H1 (cell line): Measurements from ENCODE around the gene TRIM38.

Experiments
- ATF2 ChIP-seq: IDR thresholded peaks from 2 replicates; pipeline ENCODE4 v1.6.1; 2012; ENCODE audit warnings: low read length, inconsistent platforms
- BCL11A ChIP-seq, 2 experiments: IDR thresholded peaks; one replicate each; pipeline ENCODE4 v1.6.1; 2011; ENCODE audit warnings: low read depth in 2 of 2, low read length in 2 of 2, mild to moderate bottlenecking in 2 of 2
- CHD1 ChIP-seq: IDR thresholded peaks from 2 replicates; pipeline ENCODE4 v1.6.1; 2012; ENCODE audit warnings: low read depth, low read length, improper control_type of control experiment
- CREB1 ChIP-seq: IDR thresholded peaks from 2 replicates; pipeline ENCODE4 v1.6.1; 2012; ENCODE audit warnings: inconsistent platforms
- HDAC2 ChIP-seq, 2 experiments: fragments of 300-600 bp in 1 of 2; sonication (generic) in 1 of 2; IDR thresholded peaks; 2 replicates each; pipeline ENCODE4 v1.6.1; 2011 to 2012; ENCODE audit warnings: low read depth in 2 of 2, low read length in 2 of 2, mild to moderate bottlenecking in 2 of 2, moderate library complexity in 2 of 2, borderline replicate concordance in 1 of 2, inconsistent platforms in 1 of 2
- HDAC6 ChIP-seq: IDR thresholded peaks from one replicate; pipeline ENCODE4 v1.7.1; 2012; ENCODE audit warnings: low read depth, mild to moderate bottlenecking, inconsistent platforms, low read length, moderate library complexity
- POLR2A ChIP-seq, 2 experiments: IDR thresholded peaks; 1 replicate in 1 of 2; 2 replicates in 1 of 2; pipeline ENCODE4 v1.6.1; 2011; ENCODE audit warnings: low read depth in 2 of 2, low read length in 2 of 2, mild to moderate bottlenecking in 2 of 2; ENCODE audit errors: control extremely low read depth in 1 of 2
- RNF2 ChIP-seq: fragments of 200-900, 300-1000 bp; sonication (generic); IDR thresholded peaks from 2 replicates; pipeline ENCODE4 v1.7.1; 2016; ENCODE audit warnings: borderline replicate concordance, low read depth, mild to moderate bottlenecking, antibody characterized with exemption, low read length; ENCODE audit not compliant: poor library complexity, severe bottlenecking; ENCODE audit errors: missing control alignments
- SRF ChIP-seq: IDR thresholded peaks from 2 replicates; pipeline ENCODE4 v1.6.1; 2011; ENCODE audit warnings: mild to moderate bottlenecking, low read depth, low read length, moderate library complexity
- YY1 ChIP-seq: IDR thresholded peaks from 2 replicates; pipeline ENCODE4 v1.6.1; 2011; ENCODE audit warnings: low read depth, mild to moderate bottlenecking, low read length
- TF ChIP-seq, protein P1 (sequence below), 3 experiments: IDR thresholded peaks; 1 replicate in 2 of 3; 2 replicates in 1 of 3; pipeline versions ENCODE4 v1.5.1 to v1.6.1; 2011; ENCODE audit warnings: low read length in 3 of 3, mild to moderate bottlenecking in 3 of 3, inconsistent platforms in 2 of 3, low read depth in 1 of 3, moderate library complexity in 1 of 3; ENCODE audit not compliant: insufficient read depth in 1 of 3; ENCODE audit errors: control extremely low read depth in 1 of 3

DNA sequence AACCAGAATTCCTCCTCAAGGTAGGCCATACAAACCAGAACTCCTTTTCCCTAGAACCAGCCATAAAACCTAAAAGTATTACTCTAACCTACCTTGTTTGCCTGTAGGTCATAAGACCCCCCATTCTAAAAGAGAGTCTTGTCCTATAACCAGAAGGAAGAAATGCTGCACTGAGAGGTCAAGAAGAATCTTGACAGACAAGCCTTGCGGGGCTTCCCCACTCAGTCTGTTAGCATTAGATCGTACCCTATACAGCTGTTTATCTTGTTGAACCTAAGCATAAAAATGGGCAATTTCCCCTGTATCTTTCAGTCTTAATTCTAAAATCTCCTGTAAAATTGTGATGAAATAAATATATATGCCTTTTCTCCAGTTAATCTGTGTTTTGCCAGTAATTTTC, 72.3 kb downstream of the TRIM38 start:
- TF ChIP-seq ATF2 (no peak), HDAC6 (no peak), POLR2A (IDR thresholded peaks at IDR 0.05; ENCODE audit: control extremely low read depth in 1 of 2, low read depth in 2 of 2, low read length in 2 of 2) (no peak), CREB1 (no peak), HDAC2 (IDR thresholded peaks at IDR 0.05; ENCODE audit: borderline replicate concordance in 1 of 2, low read depth in 2 of 2, low read length in 2 of 2) (no peak), YY1 (no peak), RNF2 (no peak), SRF (no peak), BCL11A (IDR thresholded peaks at IDR 0.05; ENCODE audit: low read depth in 2 of 2, low read length in 2 of 2) (no peak), CHD1 (no peak)
- TF ChIP-seq, protein P1, sequence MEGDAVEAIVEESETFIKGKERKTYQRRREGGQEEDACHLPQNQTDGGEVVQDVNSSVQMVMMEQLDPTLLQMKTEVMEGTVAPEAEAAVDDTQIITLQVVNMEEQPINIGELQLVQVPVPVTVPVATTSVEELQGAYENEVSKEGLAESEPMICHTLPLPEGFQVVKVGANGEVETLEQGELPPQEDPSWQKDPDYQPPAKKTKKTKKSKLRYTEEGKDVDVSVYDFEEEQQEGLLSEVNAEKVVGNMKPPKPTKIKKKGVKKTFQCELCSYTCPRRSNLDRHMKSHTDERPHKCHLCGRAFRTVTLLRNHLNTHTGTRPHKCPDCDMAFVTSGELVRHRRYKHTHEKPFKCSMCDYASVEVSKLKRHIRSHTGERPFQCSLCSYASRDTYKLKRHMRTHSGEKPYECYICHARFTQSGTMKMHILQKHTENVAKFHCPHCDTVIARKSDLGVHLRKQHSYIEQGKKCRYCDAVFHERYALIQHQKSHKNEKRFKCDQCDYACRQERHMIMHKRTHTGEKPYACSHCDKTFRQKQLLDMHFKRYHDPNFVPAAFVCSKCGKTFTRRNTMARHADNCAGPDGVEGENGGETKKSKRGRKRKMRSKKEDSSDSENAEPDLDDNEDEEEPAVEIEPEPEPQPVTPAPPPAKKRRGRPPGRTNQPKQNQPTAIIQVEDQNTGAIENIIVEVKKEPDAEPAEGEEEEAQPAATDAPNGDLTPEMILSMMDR (IDR thresholded peaks at IDR 0.05; ENCODE audit: control extremely low read depth in 1 of 3, insufficient read depth in 1 of 3, low read depth in 1 of 3, low read length in 3 of 3): no peak
